Ovary (tissue), 9 donors: ENCODE data around the gene TRMT44. TPM values are rescaled to one million over a fixed set of nuclear protein-coding genes. Genes with fewer than 3 reads are reported as not detected.

Experiments
- DNase-seq, 5 donors: peaks; one replicate each; pipeline ENCODE4 v3.0.0-alpha.2; 2019 to 2020
- H3K27ac ChIP-seq, 2 donors: fragments of 200-600 bp; one replicate each; pipeline versions ENCODE4 v1.5.1 to v1.8.0; 2019 to 2022
- H3K27me3 ChIP-seq: fragments of 200-600 bp; one replicate; pipeline ENCODE4 v1.8.0; 2022
- H3K36me3 ChIP-seq: fragments of 200-600 bp; sonication (generic); one replicate; pipeline ENCODE4 v1.5.1; 2019
- H3K4me1 ChIP-seq: one replicate; pipeline ENCODE4 v1.8.1; 2013; ENCODE audit warnings: mild to moderate bottlenecking, moderate library complexity; ENCODE audit not compliant: insufficient read depth
- H3K4me3 ChIP-seq: fragments of 200-600 bp; sonication (generic); one replicate; pipeline ENCODE4 v1.5.1; 2017
- H3K9me3 ChIP-seq, 2 donors: fragments of 200-600 bp in 1 of 2; sonication (generic) in 1 of 2; one replicate each; pipeline versions ENCODE4 v1.5.1 to v1.8.1; 2013 to 2019; ENCODE audit warnings: mild to moderate bottlenecking in 1 of 2, moderate library complexity in 1 of 2
- CTCF ChIP-seq, 3 donors: fragments of 450-650 bp in 2 of 3; fragments of 200-600 bp in 1 of 3; IDR thresholded peaks; one replicate each; pipeline versions ENCODE4 v1.5.1 to v1.8.0; 2016 to 2022; ENCODE audit warnings: antibody characterized with exemption in 3 of 3, mild to moderate bottlenecking in 1 of 3
- EP300 ChIP-seq: sonication (generic); formaldehyde crosslinking; IDR thresholded peaks from one replicate; pipeline ENCODE4 v1.6.1; 2017; ENCODE audit warnings: antibody characterized with exemption
- POLR2A ChIP-seq: fragments of 450-650 bp; IDR thresholded peaks from one replicate; pipeline ENCODE4 v1.6.1; 2017; ENCODE audit warnings: antibody characterized with exemption, mild to moderate bottlenecking, moderate library complexity
- WGBS, 3 donors: extraction: QIAGEN DNeasy Blood & Tissue Kit in 1 of 3; methylation state at CpG; one replicate each; pipeline versions ENCODE4 v1.1.5 to v1.1.7; 2013 to 2017; 5-methylcytosine and 5-hydroxymethylcytosine counted together
- intact Hi-C, 4 donors: fragments of 100-400 bp; cut with DNase I; formaldehyde crosslinking; loops; one replicate each; pipeline versions ENCODE4 v1.11.0 to v1.15.1; 2022 to 2023
- polyA plus RNA-seq, 2 donors: library from polyadenylated mRNA; stranded (reverse); fragments of 200-250 nt in 1 of 2; fragments of 350-450 nt in 1 of 2; fragmentation: Illumina TruSeq in 1 of 2; extraction: RNeasy Lipid Tissue Mini Kit (QIAGEN cat#74804) in 1 of 2; gene quantifications; one replicate each; pipeline ENCODE4 v1.2.3, GENCODE V29; 2013 to 2014
- total RNA-seq, 7 donors: library from RNA; depleted of rRNA in 2 of 7; stranded (reverse); fragments of >200 nt in 2 of 7; fragmentation: NEBNext Ultra II Directional in 3 of 7; extraction: Animal tissue kit (Norgen Biotek cat#: 25700) in 3 of 7; gene quantifications; one replicate each; pipeline versions ENCODE4 v1.1.0 to v1.2.4, GENCODE V29; 2016 to 2023
- donor health status: DM: no; HTN: no; CAD: no; lungs with moderate emphysema.
- donor health status: DM: no; HTN: no; CAD: no.
- donor health status: Bipolar disorder and iron deficiency.
- donor health status: DM: yes; HTN: yes; CAD: no.
- donor health status: DM: no; HTN: no; CAD: no.
- donor health status: DM: yes; HTN: yes; CAD: no.

TRMT44 gene
- total and polyA plus RNA-seq, 9 donors = 14.6 to 54.8 (median 32.8) TPM

GRCh38 chr4:8502371-8502770, 61.8 kb downstream of the TRMT44 start:
- Histone ChIP-seq H3K36me3 (no peaks in the 10 kb centered on the region), H3K27me3 (no peaks in the 10 kb centered on the region), H3K27ac (peak overlapping the region; percentile 4 to 95), H3K9me3 (no peaks in the 10 kb centered on the region), H3K4me1 (peaks cover 60% of the 10 kb centered on the region), H3K4me3 (no peak overlapping the region)
- 69 to 74% (median 73%) methylated on average over 6 of the region's 6 CpGs for WGBS, 3 donors
- intact Hi-C loops = loop anchor here in 1 of 4 donors (2.0 kb wide), 1 partner anchor 30 kb away; no protein-coding TSS in a partner anchor
- peak in 2 of 5 donors; percentile 54 to 57 for DNase-seq
- TF ChIP-seq CTCF (IDR thresholded peaks at IDR 0.05) = no peak
- no peak for TF ChIP-seq EP300
- no peak for TF ChIP-seq POLR2A

- WGBS, 3 donors = 20 to 30% (median 27%) methylated on average over 13 of the region's 13 CpGs
- DNase-seq = peak; percentile 85 to 92 (median 87)
- Histone ChIP-seq H3K36me3 (no peaks in the 10 kb centered on the region), H3K27ac (peak overlapping the region; percentile 4 to 95), H3K4me1 (peaks cover 64% of the 10 kb centered on the region), H3K27me3 (no peaks in the 10 kb centered on the region), H3K9me3 (no peaks in the 10 kb centered on the region), H3K4me3 (no peak overlapping the region)
- intact Hi-C loops = loop anchor here in 1 of 4 donors (2.0 kb wide), 1 partner anchor 30 kb away; no protein-coding TSS in a partner anchor
- no peak for TF ChIP-seq CTCF (IDR thresholded peaks at IDR 0.05)
- TF ChIP-seq EP300 = no peak
- no peak for TF ChIP-seq POLR2A
Observed at GRCh38 chr4:8502836-8503585, 62.4 kb downstream of the TRMT44 start.

GRCh38 chr4:8503801-8504200, 63.2 kb downstream of the TRMT44 start:
- intact Hi-C loops = loop anchor here in 1 of 4 donors (2.0 kb wide), 1 partner anchor 31 kb away; no protein-coding TSS in a partner anchor
- Histone ChIP-seq H3K27ac (peak overlapping the region in 1 of 2 donors; percentile 95), H3K4me3 (no peak overlapping the region), H3K27me3 (no peaks in the 10 kb centered on the region), H3K4me1 (peaks cover 69% of the 10 kb centered on the region), H3K36me3 (no peaks in the 10 kb centered on the region), H3K9me3 (no peaks in the 10 kb centered on the region)
- TF ChIP-seq CTCF (IDR thresholded peaks at IDR 0.05) (no peak), POLR2A (no peak), EP300 (no peak)
- WGBS, 3 donors = 32 to 46% (median 43%) methylated on average over 11 of the region's 11 CpGs
- peak in 3 of 5 donors; percentile 48 to 67 (median 52) for DNase-seq

GRCh38 chr4:8504279-8505007, 63.9 kb downstream of the TRMT44 start:
- no peak for TF ChIP-seq POLR2A
- no peak for TF ChIP-seq CTCF (IDR thresholded peaks at IDR 0.05)
- TF ChIP-seq EP300 = no peak
- H3K4me1 ChIP-seq = peaks cover 69% of the 10 kb centered on the region
- intact Hi-C loops = loop anchor here in 1 of 4 donors (5.0 kb wide), 1 partner anchor 32 kb away; no protein-coding TSS in a partner anchor
- H3K9me3 ChIP-seq = no peaks in the 10 kb centered on the region
- H3K27ac ChIP-seq = peak overlapping the region in 1 of 2 donors; percentile 95
- no peak overlapping the region for H3K4me3 ChIP-seq
- peak in 4 of 5 donors; percentile 50 to 73 (median 65) for DNase-seq
- no peaks in the 10 kb centered on the region for H3K27me3 ChIP-seq
- 47 to 61% (median 49%) methylated on average over 15 of the region's 15 CpGs for WGBS, 3 donors
- no peaks in the 10 kb centered on the region for H3K36me3 ChIP-seq
